GM21515 (cell line): ENCODE data around the gene NAV2.
A peak's percentile ranks its signal among the peaks of the same experiment; 100 is the strongest.
"Not testable (repeated sequence)": the region's sequence is repeated elsewhere in the genome, so short reads cannot be mapped to it uniquely, and the experiment has no call there.

Source experiments
- ATAC-seq: cut with Tn5 transposase; IDR thresholded peaks from one replicate; pipeline ENCODE4 v1.9.1; 2021; ENCODE audit not compliant: unreplicated experiment

Gene NAV2

DNA sequence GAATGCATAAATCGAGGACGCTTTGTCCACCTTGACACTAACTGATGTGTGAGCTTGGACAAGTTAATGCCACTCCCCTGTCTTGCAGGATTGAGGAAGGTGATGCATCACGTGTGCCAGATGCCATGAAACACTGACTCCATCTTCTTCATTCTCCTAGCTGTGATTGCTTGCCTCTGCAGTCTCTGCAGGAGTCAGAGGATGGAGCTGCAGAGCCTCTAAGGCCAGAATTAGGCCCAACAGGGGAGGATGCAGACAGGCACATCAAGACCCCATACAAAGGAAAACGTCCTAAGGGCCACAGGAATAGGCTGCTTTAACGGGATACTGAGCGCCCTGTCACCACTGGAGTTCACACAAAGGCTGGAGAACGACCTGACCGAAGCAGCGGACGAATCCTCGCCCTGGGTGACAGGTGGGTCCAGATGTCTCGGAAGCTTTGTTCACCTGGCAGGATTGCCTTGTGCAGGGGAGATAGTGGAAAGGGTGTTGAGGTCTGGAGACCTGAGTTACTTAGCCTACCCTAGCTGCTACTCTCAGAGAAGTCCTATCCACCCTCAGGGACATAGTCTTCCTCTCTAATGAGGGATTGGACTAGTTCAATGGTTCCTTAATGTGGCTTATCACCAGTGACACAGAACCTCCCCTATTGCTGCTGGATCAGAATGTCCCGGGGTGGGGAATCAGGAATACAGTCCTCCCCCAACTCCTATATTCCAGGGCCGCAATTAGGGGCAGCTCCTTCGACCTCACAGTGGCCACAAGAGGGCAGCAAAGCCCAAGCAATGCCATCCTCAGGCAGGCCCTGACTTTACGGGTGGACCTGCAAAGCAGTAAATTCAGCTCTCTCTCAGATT, 415.3 kb downstream of the NAV2 start:
- ATAC-seq: peak; percentile 80

DNA sequence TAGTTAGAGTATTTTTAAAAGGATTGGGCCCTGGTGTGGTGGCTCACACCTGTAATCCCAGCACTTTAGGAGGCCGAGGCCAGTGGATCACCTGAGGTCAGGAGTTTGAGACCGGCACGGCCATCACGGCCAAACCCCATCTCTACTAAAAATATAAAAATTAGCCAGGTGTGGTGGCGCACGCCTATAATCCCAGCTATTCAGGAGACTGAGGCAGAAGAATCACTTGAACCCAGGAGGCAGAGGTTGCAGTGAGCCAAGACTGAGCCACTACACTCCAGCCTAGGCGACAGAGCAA, 415.8 kb downstream of the NAV2 start:
- ATAC-seq: not testable (repeated sequence)

DNA sequence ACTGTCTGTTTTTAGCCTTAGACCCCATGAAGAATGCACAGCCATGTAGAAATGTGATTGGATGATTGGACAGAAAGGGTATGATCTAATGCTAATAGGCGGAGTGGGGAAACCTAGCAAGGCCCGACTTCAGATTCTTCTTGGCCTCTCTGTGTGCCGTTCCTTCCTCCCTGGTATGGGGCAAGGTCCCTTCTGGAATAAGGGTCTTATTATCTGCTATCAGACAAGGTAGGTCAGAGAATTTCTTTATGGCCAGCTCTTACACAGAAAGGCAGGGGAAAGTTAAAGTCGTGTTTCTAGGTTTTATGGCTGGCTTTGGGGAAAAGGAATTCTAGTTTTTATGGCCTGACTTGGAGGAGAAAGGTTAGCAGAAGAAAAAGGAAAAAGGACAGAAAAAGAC, 417.0 kb downstream of the NAV2 start:
- ATAC-seq: no peak

DNA sequence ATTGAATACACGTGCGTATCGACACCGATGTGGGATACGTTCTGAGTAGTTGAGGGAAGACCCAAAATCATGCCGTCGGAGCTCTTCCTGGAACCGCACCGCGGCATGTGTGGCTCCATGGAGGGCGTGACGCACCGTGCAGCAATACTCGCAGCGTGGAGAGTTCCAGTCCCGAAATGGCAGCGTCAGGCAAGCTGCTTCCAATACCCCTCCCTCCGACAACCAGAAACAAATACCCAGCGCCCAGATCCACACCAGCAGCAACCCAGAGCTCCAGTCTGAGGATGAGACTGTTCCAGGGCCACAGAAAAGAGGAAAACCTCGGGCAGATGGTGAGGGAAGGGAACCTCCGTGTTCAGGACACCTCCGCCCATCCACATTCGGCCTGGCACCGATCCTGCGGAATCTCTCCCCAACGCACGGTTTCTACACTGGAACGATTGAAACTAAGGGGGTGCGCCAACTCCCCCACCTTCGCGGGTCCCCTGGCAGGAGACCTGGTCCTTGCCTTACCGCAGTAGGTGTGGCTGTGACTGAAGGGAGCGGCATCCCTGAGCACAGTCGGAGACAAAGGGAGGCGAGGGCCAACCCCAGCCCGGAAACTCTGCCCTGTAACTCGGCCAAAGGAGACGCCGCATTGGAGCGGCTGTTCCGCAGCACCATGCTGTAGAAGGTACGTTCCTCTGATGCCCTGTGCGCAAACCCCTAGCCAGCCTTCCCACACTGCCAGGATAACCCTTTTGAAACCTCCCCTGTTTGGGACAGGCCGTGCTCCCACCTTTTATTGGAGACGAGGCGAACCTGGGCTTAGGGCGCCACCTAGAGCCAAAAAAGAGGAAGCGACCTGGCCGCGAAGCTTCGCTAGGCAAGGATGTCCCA, 419.4 kb downstream of the NAV2 start:
- ATAC-seq: no peak

DNA sequence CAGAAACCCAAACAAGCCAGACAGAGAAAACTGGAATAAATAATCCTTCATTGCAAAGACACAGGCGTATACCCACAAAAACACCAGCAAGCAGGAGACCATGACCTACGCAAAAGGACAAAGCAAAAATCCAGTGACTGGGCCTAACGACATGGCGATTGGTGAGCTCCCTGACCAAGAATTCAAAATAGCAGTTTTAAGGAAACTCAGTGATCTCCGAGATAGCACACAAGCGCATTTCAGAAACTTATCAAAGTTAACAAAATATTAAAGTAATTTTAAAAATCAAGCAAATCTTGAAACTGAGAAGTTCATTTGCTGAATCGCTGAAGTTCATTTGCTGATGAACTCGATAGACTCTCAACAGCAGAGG, 420.0 kb downstream of the NAV2 start:
- no peak for ATAC-seq

DNA sequence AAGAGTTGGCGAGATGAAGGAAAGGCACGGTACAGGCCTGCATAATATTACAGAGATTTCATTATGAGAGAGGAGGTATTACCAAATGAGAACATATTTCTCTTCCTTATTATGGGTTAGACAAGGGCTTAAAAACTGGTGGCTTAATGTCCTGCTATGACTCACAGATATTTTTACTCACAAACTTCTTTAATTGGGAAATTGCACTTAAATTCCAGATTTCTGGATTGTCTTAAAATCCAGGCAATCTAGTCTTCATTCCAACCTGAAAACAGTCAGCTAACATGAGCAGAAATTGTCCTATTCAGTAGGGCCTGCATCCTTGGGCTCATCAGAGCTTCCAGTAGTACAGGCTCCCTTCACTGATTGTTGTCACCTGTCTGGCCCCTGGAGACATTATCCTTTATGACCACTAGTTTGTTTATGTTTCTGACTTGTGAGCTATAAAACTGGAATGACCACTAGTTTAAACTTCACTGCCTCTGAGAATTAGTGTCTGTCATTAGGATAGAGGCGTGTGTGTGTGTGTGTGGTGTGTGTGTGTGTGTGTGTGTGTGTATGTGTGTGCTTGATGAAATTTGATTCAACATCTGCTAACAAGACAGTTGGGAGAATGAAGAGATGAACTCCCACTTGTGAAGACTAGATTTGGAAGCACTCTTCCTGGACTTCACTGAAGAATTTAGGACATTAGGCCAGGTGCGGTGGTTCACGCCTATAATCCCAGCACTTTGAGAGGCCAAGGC, 422.5 kb downstream of the NAV2 start:
- no peak for ATAC-seq

DNA sequence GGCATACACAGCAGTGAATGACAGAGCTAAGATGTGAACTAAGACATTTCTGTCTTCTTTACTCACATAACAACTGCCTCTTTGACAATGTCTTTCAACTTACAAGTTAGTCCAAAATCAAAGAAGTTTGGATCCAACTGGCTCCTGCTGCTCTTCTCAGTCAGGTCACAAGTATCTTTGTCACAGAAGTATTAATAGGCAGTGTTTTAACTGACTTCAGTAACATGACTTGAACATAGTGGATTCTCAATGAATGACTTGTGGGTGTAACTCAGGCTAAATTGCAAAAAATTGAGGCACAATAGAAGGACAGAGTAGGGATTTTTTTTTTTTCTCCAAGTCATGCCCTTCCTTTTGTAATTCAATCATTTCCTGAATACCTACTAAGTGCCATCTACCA, 425.0 kb downstream of the NAV2 start:
- ATAC-seq: no peak

DNA sequence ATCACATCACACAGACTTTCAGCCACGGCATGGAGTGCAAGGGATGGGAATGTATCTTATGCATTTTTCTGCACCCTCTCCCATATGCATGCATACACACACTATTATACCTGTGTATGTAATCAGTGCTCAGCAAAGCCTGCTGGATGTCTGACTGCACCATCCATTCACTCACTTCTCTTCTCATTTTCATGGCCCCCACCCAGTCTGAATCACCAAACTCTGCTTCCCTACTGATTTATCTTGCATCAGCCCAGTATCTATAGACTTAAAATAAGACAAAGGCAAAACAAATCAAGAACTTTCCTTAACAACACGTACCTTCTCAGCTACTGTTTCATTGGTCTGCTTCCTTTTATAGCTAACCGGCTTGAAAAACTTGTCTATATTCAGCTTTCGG, 426.1 kb downstream of the NAV2 start:
- ATAC-seq: no peak

DNA sequence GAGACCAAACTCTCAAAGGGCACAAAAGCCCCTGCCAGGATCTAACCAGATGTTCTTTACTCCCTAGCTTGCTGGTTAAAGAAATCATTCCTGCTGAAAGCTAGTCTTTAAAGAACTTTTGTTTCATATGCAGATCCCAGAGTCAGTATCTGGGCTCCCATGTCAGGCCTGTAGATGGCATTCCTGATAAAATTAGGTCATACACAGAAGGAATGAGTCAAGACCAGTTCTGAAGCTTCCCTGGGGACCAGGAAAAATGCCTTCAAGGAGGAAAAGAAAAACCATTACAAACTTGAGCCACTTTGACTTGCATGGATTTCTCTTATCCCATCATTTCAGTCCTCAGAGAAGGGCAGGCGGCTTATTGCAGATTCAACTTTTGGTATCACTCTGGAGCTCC, 441.7 kb downstream of the NAV2 start:
- no peak for ATAC-seq

DNA sequence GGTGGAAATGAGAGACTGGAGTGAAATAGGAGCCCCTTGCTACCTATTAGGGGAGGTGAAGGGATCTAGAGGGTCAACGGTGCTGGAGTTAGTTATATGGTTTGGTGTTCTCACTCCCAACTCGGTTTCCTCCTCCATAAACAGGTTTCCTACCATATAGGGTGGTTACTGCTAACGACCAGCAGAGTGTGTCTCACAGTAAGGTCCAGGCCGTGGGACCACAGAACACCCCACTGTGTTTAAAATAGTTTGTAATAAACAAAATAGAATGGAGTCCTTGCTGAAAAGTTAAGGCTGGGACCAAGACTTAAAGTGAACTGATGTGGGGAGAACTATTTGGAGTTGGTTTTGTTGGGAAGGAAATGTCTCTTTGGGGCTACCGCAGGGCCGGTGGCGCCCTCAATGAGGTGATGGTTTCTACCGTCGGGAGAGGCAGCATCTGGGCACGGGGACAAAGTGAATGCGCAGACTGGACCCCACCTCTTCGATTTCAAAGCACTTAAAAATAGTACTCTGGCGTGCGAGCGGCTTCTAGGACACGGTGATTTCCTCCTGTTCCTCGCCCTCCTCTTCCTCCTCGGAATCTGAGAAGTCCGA, 443.1 kb downstream of the NAV2 start:
- no peak for ATAC-seq

DNA sequence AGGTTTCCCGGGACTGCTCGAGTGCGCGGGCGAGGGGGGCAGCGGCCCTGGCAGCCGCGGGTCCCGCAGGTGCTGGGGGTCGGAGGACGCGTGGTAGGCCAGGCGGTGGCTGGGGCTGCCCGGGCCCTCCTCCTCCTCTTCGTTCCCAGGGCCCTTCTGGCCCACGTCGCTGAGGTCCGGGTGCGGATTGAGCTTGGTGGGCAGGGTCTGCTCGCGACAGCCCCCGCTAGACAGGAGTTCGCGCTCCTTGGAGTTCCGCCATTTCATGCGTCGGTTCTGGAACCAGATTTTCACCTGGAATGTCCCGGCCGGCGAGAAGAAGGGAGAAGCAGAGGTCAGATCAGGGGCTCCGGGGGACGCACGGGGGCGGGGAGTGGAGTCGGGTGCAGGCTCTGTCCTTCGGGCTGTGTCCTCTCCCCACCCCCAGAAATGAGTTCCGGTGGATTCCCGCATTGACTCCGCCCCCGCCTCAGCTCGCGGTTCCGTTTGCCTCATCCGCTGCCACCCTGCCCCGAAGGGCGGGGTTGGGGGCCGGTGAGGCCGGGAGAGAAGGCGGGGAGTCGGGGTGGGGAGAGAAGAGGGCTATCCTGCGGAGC, 443.7 kb downstream of the NAV2 start:
- ATAC-seq: no peak

DNA sequence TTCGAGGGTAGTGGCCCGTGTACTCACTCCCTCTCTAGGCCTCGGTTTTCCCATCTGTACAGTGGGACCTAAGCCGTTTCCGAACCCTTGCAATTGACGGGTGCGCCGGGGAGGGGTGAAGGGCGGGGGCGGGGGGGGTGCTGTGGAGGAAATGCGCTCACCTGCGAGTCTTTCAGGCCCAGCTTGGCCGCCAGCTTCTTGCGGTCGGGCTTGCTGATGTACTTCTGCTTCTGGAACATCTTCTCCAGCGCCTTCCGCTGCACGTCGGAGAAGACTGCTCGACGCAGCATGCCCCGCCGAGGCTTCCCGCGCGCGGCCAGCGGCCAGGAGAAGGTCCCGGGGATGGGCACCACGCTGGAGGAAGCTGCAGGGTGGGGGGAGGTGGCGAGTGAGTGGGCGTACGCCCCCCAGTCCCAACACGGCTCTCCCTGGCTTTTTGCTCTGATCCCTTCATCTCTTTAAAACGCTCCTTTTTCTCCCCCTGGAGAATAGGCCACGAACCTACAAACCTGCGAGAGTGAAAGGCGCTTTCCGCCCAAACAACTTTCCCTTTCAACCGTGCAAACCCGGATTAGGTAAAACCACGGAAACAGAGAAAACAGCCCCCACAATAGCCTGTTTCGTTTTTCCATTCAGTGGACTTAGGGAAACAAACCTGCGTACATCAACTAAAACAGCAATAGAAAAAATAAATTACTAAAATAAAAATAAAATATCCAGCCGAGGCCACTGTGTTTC, 444.4 kb downstream of the NAV2 start:
- no peak for ATAC-seq

DNA sequence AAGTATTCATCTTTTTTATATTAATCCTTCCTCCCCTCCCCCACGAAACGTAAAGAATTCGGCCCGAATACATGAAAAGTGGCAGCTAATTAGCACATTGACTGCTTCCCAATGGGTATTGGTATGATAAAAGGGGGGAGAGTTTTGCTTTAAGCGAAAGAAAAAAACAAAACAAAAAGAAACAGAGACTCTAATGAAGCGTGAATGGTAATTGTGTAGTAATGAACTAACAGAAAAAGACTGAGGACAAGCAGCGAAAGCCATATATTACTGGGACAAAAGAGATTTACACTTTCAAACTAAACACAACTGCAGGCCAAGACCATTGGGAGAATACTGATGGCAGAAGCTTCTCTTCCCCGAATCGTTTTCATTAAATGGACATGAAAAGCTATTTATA, 445.1 kb downstream of the NAV2 start:
- no peak for ATAC-seq

DNA sequence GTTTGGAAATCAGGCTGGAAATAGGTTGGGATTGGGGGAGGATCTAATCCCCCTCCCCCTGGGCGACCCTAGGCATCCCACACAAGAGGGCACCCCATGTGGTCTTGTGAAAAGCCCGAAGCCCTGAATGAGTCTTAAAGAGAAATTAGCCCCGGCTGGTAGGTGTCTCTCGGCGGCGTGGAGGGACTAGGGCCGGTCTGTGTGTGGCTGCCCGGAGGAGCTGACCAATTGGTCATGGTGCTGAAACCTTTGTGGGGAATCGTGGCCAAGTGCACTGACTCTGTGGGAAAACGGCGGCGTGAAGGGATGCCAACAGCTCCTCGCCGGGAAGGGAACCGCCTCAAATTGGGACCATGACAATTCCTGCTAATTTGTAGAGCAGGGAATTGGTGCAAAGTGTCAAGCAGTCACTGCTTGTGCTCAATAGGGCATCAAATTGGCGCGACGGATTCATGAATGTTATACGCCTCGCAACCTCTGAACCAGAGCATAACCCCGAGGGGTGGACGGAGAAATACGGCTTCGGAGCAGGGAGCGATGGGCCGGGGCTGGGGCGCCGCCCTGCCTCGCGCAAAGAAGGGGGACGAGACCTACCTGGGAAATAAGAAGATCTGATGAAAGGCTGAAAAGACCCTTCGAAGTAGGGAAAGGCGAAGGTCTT, 446.1 kb downstream of the NAV2 start:
- no peak for ATAC-seq

DNA sequence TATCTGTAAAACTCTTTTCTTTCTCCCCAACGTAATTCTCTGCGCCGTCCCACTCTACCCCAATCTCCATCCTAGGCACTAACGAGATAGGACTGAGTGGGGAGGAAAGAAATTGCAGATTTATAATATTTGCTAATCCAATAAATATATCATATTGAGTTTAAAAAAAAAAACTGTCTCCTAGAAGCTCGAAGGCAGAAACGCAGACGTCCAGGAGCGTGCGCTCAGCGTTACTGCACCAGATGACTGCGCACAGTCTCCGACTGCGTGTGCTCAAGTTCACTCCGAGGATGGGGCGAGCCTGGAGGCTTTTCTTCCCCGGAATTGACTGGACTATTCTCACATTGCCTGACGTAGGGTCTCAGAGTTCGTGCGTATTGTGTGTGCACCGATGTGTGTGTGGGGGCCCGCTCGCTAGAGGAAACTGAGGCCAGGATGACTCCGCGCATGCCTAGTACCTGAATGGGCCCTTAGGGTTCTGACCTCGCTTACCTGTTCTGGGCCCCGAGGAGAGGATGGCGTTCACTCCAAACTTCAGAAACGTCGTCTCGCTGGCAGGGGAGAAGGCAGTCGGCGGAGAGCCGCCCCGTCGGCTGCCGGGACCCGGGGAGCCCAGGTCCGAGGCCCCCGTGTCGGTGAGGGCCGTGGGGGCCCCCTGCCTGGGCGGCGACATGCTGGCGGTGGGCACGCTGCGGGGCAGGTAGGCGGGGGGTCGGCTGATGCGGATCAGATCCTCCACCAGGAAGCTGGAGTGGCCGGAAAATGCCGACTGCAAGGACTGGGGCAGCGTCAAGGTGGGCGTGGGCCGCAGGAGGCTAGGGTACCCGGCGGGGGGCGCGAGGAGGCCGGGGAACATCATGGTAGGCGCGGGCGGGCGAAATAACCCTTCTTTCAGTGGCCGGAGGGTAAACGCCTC, 447.1 kb downstream of the NAV2 start:
- no peak for ATAC-seq

DNA sequence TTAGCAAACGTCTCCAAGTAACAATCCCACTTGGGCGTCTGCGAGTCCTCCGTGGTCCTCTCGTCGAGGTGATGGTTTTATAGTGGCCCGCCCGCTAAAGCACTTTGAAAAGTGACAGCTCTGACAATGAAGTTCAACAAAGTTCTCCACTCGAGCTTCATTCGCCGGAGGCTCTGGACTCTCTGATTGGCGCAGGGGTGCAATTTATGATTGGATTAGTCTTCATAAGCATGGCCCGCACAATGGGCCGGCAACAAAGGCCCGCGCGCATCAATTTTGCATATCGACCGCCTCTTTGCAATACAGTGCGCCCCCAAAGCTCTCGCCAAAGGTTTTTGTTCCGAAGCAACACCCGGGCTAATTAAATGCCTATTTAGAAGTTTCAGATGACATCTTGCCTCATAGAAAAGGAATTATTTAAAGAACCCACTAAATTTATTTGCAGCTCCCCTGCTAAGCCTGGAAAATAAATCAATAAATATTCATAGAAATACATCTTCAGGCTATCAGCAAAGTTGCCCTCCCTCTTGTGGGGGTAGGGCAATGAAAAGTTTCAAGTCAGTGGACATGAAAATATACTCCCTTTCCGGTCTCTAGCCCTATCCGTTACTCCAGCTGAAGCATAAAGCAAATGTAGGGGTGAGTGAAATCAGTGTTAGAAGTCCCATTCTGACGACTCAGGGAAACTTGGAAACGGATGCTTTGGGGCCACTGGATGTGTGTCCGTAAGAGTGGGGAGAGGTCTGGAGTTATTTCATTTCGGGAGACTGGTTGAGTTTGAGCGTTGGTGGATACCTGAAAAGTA, 448.0 kb downstream of the NAV2 start, which contains the start of gene DBX1:
Gene DBX1, minus strand, starts transcription at position 51 of the 805 bp plus-strand sequence. CDS start 151 bp downstream, outside the sequence.
- no peak for ATAC-seq

DNA sequence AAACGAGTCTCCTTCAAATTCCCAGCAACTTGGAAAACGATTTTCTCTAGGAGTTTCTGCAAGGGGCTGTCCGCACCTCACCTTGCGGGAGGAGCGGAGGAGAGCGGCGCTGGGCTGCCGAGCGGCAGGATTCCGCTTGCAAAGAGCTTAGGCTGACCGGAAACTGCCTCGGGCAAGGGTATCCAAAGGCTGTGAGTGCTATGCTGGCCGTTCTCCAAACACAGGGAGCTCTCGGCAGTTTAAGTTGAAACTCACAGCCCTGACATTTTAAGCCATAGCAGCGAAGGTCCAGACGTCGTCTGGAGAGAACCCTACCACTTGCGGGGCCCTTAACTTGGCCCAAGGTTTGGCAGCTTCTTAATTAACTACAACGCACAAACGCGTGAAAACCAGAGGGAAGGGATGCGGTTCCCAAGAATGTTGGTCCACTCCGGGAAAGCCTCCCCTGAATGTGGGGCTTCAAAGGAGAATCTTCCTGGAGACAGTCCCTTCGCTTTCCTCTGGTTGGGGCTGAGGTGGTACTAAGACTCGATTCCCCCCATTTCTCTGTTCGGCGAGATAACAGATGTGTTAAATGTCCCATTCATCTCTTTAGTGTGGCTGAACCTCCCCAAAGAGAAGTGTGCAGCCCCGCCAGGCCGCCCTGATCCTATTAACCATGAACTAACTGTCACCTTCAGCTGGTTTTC, 448.7 kb downstream of the NAV2 start:
- ATAC-seq: no peak
